ENCODE measurements around the gene RAB6A. TPM values are rescaled to one million over a fixed set of nuclear protein-coding genes. Genes with fewer than 3 reads are reported as not detected.
A peak's percentile ranks its signal among the peaks of the same experiment; 100 is the strongest.

RAB6A gene
- total and polyA plus RNA-seq, 10 of the 15 experiments (the other 5 are each of a cell fraction or from before 2014, with no cell fraction given) = 9.8 to 107 (median 34.1) TPM

GRCh38 chr11:73760679-73761402 is at the start of gene RAB6A (continued):
- no peak for TF ChIP-seq FOXM1 (IDR thresholded peaks at IDR 0.05; ENCODE audit: low read depth, low read length)
- no peak for TF ChIP-seq MTA2 (IDR thresholded peaks at IDR 0.05; ENCODE audit: low read depth)
- TF ChIP-seq GATAD2B (conservative IDR thresholded peaks at IDR 0.05; ENCODE audit: low read depth) = peak; percentile 90
- peak; percentile 54 for TF ChIP-seq NR2F1 (conservative IDR thresholded peaks at IDR 0.05)
- TF ChIP-seq ZNF217 (IDR thresholded peaks at IDR 0.05) = 0 out of 2 replicates have a peak, but pooled peaks have one; percentile 41
- no peak for TF ChIP-seq FOS (IDR thresholded peaks at IDR 0.05; ENCODE audit: borderline replicate concordance, extremely low read depth, insufficient read length)
- TF ChIP-seq ZNF687 (IDR thresholded peaks at IDR 0.05) = peak; percentile 73
- no peak for TF ChIP-seq HDAC2 (IDR thresholded peaks at IDR 0.05)
- TF ChIP-seq ZBTB4 (CRISPR knock-in tag; IDR thresholded peaks at IDR 0.05) = no peak
- TF ChIP-seq NFYB (IDR thresholded peaks at IDR 0.05; ENCODE audit: insufficient read depth, low read depth, low read length) = peak; percentile 80; the same call in 1 of the 2 replicates
- no peak for TF ChIP-seq ATF2 (IDR thresholded peaks at IDR 0.05; ENCODE audit: low read length)
- TF ChIP-seq ASH2L (IDR thresholded peaks at IDR 0.05; ENCODE audit: borderline replicate concordance, low read depth) = 0 out of 2 replicates have a peak, but pooled peaks have one; percentile 61
- TF ChIP-seq SUZ12 (IDR thresholded peaks at IDR 0.05; ENCODE audit: unreplicated experiment) = no peak
- TF ChIP-seq SP1 (IDR thresholded peaks at IDR 0.05; ENCODE audit: low read depth, low read length) = peak; percentile 83
- no peak for TF ChIP-seq USF1 (IDR thresholded peaks at IDR 0.05; ENCODE audit: borderline replicate concordance, extremely low read length, insufficient read depth, low read depth, low read length)
- TF ChIP-seq HDAC6 (IDR thresholded peaks at IDR 0.05; ENCODE audit: unreplicated experiment) = no peak
- TF ChIP-seq JUND (IDR thresholded peaks at IDR 0.05; ENCODE audit: low read depth, low read length) = 0 out of 2 replicates have a peak, but pooled peaks have one; percentile 0
- no peak for TF ChIP-seq CHD4 (IDR thresholded peaks at IDR 0.05)

Measured in GM12878 (cell line).